ENCODE results near the gene ZNF683.
"Not testable (repeated sequence)": the region's sequence is repeated elsewhere in the genome, so short reads cannot be mapped to it uniquely, and the experiment has no call there.

- not testable (repeated sequence) for TF ChIP-seq EZH2phosphoT487 (conservative IDR thresholded peaks at IDR 0.05; ENCODE audit: low read length)
- TF ChIP-seq, protein P1, sequence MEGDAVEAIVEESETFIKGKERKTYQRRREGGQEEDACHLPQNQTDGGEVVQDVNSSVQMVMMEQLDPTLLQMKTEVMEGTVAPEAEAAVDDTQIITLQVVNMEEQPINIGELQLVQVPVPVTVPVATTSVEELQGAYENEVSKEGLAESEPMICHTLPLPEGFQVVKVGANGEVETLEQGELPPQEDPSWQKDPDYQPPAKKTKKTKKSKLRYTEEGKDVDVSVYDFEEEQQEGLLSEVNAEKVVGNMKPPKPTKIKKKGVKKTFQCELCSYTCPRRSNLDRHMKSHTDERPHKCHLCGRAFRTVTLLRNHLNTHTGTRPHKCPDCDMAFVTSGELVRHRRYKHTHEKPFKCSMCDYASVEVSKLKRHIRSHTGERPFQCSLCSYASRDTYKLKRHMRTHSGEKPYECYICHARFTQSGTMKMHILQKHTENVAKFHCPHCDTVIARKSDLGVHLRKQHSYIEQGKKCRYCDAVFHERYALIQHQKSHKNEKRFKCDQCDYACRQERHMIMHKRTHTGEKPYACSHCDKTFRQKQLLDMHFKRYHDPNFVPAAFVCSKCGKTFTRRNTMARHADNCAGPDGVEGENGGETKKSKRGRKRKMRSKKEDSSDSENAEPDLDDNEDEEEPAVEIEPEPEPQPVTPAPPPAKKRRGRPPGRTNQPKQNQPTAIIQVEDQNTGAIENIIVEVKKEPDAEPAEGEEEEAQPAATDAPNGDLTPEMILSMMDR (IDR thresholded peaks at IDR 0.05; ENCODE audit: insufficient read depth, low read length, poor library complexity, severe bottlenecking): not testable (repeated sequence)
These were observed 43.2 kb downstream of the ZNF683 start for GRCh38 chr1:26329380-26329779.
